HG02571 (cell line): Measurements from ENCODE around the gene CAMSAP1.

Experiments
- ATAC-seq: cut with Tn5 transposase; IDR thresholded peaks from one replicate; pipeline ENCODE4 v1.9.1; 2021; ENCODE audit warnings: mild to moderate bottlenecking, moderate library complexity; ENCODE audit not compliant: unreplicated experiment

CAMSAP1 gene

DNA sequence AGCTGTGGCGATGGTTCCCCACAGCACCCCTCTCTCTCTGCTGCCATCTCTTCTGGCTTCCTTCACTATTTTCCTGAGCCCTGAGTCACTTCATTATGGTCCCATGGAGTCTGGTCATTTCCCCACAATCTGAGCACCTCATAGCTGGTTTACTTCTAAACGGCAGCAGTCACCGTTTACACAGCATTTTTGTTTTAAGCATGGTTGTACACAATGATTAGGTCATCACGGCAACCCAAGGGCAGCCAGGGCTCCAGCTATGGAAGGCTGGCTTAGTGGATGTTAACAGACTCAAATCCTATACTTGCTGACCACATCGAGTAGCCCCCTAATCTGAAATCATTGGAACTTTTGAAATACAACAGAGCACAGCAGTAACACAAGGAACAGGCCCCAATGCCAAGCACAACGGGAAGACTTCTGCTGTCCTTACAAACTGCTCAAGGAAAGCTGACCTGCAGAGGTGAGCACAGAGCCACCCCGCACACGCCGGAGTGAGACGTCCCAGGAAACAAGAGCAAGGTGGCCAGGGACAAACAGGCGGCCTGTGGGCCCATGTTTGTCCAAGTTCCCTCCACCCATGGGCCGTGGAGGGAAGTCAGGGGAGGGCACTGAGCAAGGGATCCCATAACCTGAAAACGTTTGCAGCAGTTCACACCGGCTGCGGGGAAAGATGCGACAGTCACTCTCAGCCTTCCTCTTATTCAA, 22.9 kb downstream of the CAMSAP1 start:
- no peak for ATAC-seq

GRCh38 chr9:135883410-135884089, 23.8 kb downstream of the CAMSAP1 start:
- ATAC-seq: no peak

DNA sequence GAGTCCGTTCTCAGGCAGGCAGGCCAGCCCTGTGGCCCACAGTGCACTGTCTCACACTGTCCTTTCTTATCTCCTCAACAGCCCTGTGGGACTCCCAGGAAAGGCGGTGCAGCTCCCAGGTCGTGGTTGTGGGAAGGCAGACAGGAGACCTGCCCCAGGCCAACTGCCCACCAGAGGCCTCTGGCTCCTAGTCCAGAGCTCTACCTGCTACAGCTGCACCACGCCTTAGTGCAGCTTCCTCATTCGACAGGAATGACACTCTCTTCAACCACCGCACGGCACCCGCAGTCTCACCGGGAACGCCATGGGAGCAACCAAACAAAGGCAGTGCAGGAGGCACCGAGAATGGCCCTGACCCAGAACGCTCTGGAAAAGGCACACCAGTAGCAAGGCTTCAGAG, 25.3 kb downstream of the CAMSAP1 start:
- ATAC-seq: no peak

GRCh38 chr9:135880438-135880837, 26.9 kb downstream of the CAMSAP1 start:
- no peak for ATAC-seq

GRCh38 chr9:135879619-135880018, 27.7 kb downstream of the CAMSAP1 start:
- no peak for ATAC-seq

GRCh38 chr9:135879237-135879601, 28.1 kb downstream of the CAMSAP1 start:
- no peak for ATAC-seq

GRCh38 chr9:135878528-135879236, 28.7 kb downstream of the CAMSAP1 start:
- ATAC-seq: no peak

- no peak for ATAC-seq
Observed at GRCh38 chr9:135877791-135878527, 29.4 kb downstream of the CAMSAP1 start.

GRCh38 chr9:135876936-135877335, 30.4 kb downstream of the CAMSAP1 start:
- ATAC-seq: no peak

DNA sequence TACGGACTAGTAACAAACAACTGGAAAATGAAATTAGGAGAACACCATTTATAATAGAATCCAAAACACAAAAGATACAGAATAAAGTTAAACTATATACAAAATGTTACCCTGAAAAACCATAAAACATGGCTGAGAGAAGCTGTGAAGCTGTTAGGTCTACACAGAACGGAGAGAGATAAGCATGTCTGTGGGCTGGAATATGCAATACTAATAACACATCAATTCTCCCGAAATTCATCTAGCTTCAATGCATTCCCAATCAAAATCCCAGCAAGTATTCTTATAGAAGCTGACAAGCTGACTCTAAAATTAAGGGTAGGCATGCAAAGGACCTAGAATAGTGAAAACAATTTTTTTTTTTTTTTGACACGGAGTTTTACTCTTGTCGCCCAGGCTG, 32.5 kb downstream of the CAMSAP1 start:
- no peak for ATAC-seq

DNA sequence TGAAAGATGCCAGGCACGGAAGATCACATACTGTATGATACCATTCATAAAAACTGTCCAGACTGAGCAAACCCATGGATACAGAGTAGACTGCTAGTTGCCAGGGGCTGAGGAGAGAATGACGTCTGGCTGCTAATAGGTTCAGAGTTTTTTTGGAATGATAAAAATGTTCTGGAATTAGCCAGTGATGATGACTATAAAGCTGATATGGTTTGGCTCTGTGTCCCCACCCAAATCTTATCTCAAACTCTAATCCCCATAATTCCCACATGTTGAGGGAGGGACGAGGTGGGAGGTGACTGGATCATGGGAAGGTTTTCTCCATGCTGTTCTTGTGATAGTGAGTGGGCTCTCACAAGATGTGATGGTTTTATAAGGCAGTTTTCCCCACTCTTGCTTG, 37.4 kb downstream of the CAMSAP1 start:
- ATAC-seq: no peak

GRCh38 chr9:135865531-135865930, 41.8 kb downstream of the CAMSAP1 start:
- no peak for ATAC-seq

GRCh38 chr9:135864447-135865049, 42.8 kb downstream of the CAMSAP1 start:
- no peak for ATAC-seq

GRCh38 chr9:135862809-135863208, 44.5 kb downstream of the CAMSAP1 start:
- no peak for ATAC-seq

GRCh38 chr9:135858491-135859185, 48.7 kb downstream of the CAMSAP1 start:
- no peak for ATAC-seq

DNA sequence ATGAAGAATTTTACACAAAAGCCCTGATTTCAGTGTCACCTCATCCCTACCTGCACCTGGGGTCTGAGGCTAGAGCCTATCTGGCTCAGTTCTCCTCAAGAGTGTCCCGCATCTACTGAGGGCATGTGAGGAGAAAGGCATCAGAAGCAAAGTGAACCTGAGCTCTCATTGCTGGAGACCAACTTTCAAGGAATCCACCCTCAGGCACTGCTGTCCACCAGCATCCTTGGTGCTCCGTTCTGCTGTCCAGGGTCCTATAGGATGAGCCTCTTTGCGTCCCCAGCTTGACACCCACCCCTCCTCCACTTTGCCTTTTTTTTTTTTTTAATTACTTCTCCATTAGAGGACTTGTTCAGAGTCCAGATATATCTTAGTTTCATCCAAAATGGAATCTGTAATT, 49.5 kb downstream of the CAMSAP1 start:
- no peak for ATAC-seq

- ATAC-seq: no peak
Observed at GRCh38 chr9:135857371-135857786, 50.0 kb downstream of the CAMSAP1 start.

- ATAC-seq: no peak
Observed at GRCh38 chr9:135851748-135852147, 55.6 kb downstream of the CAMSAP1 start.

DNA sequence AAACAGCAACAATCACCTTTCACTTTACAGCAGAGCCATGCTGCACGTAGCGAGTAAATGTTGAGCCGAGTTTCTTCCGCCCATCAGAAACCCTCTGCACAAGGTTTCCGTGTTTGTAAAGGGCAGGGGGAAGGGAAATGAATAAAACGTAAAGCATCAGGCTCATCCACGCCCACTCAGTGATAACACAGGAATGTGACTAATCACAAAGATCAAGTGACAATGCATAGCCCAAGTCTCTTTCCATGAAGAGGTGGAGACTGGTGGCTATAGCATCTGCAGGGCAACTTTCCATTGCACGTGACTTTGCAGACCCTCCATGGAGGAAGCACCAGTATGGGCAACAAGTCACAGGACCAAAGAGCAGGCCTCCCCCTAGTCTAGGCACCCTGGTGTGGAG, 56.6 kb downstream of the CAMSAP1 start:
- no peak for ATAC-seq

DNA sequence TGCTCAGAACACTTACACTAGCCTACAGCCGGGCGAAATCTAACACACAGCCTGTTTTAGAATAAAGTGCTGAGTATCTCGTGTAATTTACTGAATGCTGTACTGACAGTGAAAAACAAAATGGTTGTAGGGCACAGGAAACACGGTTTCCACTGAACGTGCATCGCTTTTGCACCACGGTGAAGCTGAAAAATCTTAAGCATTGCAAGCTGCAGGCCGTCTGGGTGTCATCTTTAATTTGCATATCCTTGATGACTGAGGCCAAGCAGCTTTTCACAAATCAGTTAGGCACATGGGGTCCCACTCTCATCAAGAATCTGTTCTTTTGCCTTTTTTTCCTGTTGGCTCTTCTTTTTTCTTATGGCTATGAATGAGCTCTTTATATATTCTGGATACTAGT, 58.2 kb downstream of the CAMSAP1 start:
- ATAC-seq: no peak
